Measurements from ENCODE around the gene CD38.
A peak's percentile ranks its signal among the peaks of the same experiment; 100 is the strongest.
"Not testable (repeated sequence)": the region's sequence is repeated elsewhere in the genome, so short reads cannot be mapped to it uniquely, and the experiment has no call there.

Gene CD38

DNA sequence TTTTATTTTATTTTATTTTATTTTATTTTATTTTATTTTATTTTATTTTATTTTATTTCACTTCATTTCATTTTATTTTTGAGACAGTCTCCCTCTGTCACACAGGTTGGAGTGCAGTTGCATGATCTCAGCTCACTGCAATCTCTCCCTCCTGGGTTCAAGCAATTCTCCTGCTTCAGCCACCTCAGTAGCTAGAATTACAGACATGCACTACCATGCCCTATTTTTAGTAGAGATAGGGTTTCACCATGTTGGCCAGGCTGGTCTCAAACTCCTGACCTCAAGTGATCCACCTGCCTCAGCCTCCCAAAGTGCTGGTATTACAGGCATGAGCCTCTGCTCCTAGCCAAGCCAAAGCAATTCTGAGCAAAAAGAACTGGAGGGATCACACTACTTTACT, 24.4 kb downstream of the CD38 start:
- not testable (repeated sequence) for DNase-seq

- peak; percentile 53 for DNase-seq
These were observed 27.7 kb downstream of the CD38 start for GRCh38 chr4:15805583-15806517.

DNA sequence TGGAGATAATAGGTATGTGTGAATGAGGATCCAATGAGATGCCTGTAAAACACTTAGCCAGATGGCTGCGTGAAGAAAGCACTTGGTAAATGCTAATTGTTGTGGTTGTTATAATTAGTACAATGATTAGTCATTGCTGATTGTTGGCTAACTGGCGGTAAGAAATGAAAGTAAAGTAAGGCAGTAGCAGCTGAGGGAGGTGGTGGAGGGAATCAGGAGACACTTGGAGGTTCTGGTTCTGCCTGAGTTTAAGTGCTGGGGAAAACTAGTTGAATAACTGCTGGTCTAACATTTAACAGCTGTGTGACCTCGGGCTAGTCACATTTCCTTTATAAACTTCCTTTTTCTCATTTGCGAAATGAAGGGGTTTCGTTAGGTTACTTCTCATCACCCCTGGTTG, 30.9 kb downstream of the CD38 start:
- no peak for DNase-seq

- DNase-seq: no peak
These were observed 31.3 kb downstream of the CD38 start for GRCh38 chr4:15809466-15809865.

DNA sequence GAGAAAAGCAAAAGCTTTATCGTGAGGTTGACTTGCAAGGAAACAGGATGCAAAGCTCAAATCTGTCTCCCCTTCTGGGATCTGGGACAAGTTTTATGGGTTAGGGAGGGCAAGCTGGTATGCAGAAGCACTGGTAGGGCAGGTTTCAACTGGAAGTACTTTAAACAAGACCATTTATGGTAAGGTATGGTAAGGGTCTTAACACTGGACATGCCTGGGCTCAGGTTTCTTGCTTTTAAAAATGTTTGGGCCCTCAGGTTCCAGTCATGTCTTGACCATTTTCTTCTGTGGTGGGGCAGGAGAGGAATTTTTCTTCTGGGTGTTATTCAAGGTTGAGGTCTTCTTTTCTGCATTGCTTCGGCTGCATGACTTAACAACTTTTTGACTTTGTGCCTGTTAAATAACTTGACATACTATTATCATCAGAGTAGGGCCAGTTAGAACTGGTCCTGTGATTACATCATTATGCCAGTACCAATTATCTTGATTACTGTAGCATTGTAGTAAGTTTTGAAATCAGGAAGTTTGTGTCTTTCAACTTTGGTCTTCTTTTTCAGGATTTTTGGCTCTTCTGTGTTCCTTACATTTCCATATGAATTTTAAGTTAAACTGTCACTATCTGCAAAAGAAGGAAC, 33.7 kb downstream of the CD38 start:
- no peak for DNase-seq

DNA sequence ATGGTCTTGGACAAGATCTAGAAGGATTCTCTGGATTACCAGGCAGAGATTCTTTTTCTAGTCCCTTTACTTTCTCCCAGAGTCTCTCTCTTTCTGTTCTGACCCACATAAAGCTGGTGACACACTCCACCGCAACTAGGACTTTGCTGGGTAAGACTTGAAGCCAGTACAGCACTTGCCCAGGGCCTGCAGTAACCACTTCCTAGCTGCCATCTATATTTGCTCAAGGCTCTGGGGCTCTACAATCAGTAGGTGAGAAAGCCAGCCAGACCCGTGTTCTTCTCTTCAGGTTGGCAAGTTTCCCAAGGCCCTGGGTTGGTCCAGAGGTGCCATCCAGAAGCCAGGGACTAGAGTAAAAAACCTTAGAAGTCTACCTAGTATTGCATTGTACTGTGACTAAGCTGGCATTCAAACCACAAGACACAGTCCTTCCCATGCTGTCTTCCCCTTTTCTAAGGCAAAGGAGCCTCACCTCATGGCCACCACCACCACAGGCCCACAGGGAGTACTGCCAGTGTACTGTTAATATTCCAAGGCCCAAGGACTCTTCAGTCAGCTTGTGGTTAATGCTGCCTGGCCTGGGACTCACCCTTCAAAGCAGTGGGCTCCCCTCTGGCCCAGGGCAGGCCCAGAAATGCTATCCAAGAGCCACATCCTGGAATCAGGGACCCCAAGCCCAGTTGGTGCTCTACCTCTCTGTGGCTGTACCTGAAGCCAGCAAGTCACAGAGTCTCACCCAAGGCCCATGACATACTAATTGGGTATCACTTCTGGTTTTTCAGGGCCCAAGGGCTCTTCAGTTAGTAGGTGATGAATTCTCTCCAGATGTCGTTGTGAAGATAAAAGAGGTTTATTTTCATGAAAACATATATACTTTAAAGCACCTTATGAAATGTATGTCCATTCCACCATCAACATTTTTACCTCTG, 54.7 kb downstream of the CD38 start:
- no peak for DNase-seq

DNA sequence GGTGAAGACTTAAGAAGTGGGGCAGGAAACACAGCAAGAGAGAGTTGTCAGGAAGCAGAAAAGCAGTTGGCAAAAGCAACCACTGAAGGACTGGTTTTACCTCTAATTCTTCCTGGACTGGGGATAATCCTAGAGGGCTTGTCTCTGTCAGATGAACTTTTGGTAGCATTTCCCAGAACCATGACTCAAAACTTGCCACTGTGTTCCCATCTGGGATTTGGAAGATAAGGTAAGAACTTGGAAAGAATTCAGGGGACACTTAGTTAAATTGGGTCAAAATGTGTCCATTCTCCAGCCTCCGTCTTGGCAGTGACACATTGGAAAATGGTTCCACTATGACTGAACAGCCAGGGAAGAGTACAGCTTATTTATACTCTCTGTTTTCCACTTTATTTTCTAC, 55.7 kb downstream of the CD38 start:
- no peak for DNase-seq

GRCh38 chr4:15836362-15836761, 58.2 kb downstream of the CD38 start:
- peak; percentile 6 for DNase-seq

- DNase-seq: no peak
These were observed 59.5 kb downstream of the CD38 start for GRCh38 chr4:15837591-15837990.

DNA sequence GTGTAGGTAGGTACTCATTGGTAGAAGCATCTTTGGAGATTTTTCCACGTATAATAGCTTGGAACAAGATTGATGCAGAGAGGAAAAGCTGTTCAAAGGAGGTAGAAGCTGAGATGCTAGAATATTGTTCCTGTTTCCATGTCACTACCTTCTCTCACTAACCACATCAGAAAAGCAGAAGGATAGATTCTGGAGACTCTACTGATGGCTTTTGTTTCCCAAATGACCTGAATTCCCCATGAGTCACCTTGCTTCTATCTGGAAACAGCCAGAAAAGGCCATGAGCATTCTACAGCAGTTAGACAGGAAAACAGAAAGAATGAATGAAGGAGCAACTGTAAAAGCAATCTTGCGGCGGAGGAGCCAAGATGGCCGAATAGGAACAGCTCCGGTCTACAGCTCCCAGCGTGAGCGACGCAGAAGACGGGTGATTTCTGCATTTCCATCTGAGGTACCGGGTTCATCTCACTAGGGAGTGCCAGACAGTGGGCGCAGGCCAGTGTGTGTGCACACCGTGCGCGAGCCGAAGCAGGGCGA, 63.1 kb downstream of the CD38 start:
- not testable (repeated sequence) for DNase-seq

GRCh38 chr4:15847746-15848145, 69.6 kb downstream of the CD38 start:
- no peak for DNase-seq

- no peak for DNase-seq
These were observed 70.2 kb downstream of the CD38 start for GRCh38 chr4:15848191-15848842.

DNA sequence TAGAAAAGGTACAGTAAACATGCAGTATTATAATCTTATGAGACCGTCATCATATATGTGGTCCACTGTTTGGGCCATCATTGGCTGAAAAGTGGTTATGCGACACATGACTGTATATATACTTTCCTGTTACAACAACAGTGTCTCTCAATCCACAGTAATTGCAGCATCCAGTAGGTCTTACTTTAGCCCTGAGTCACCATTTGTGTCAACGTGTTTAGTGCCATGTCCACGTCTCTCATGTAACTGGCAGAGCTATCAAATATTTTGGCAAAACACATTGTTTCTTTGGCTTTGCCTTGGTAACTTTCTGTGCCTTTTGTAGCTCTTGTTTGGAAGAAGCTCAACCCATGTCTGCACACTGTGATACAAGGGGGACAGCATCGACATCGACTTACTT, 73.8 kb downstream of the CD38 start:
- DNase-seq: no peak

DNA sequence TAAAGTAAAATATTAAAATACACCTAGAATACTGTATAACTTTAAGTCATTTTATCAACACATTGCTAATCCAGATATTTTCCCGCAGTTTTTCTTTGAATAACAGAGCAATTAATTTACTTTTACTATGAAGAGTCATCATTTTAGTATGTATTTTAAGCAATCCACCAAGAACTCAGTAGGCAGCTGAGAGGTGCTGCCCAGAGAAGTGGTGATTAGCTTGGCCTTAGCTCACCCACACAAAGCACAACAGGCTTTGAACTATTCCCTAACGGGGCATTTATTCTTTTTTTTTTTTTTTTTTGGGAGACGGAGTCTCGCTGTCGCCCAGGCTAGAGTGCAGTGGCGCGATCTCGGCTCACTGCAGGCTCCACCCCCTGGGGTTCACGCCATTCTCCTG, 74.4 kb downstream of the CD38 start:
- no peak for DNase-seq

DNA sequence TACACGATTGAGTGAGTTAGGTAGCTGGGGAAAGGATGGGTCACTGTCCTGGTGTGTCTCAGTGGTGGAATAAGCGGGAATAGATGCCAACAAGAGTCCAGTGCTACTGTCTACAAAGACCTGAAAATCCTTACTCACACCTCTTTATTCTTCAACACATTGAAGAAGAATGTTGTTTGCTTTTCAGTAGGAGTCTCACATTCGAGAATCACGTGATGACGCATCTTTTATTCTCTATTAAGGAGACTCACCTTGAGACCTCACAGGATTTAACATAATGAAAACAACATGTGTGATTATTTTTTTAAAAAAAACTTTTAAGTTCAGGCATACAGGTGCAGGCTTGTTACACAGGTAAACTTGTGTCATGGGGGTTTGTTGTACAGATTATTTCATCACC, 75.2 kb downstream of the CD38 start:
- no peak for DNase-seq

GRCh38 chr4:15855804-15856475, 77.8 kb downstream of the CD38 start:
- no peak for DNase-seq

GRCh38 chr4:15861198-15861597, 83.1 kb downstream of the CD38 start:
- not testable (repeated sequence) for DNase-seq

GRCh38 chr4:15864651-15865566, 86.8 kb downstream of the CD38 start:
- no peak for DNase-seq

- no peak for DNase-seq
These were observed 90.0 kb downstream of the CD38 start for GRCh38 chr4:15868111-15868510.

DNA sequence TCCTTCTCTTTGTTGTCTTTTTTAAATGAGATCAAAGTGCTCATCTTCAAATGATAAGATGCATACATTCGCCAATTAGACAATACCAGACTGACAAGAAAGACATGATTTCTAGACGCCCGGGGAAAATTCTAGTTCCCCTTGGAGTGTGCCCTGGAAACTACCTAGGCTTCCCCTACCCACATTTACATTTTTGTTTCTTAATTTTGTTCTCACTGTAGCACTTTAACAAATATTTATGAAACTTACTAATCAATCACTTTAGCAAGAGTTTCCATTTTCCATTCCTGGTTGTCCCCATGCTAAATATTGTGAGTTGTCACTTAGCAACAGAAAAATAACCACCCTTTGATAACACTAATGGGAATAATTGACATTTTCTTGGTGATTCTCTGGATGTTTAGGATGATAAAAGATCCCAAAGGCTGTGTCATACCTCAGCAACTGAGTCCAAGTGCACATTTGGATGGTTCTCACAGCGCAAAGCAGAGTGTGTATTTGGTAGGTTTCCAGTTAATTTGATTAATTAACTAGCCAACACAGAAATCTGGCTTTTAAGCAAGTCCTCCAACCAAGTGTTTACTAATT, 90.8 kb downstream of the CD38 start:
- no peak for DNase-seq
